Adipocyte (in vitro differentiated cells): ENCODE results near the gene HMCN1.

ENCODE experiments used
- DNase-seq: peaks from one replicate; pipeline ENCODE4 v3.0.0-alpha.2; 2015; ENCODE audit warnings: low read depth
- H3K27me3 ChIP-seq: replicated peaks from 2 replicates; pipeline ENCODE4 v1.7.0; 2013; ENCODE audit warnings: mild to moderate bottlenecking, low read length, moderate library complexity; ENCODE audit not compliant: control insufficient read depth, insufficient read depth
- H3K36me3 ChIP-seq: 2 replicates; pipeline ENCODE4 v1.7.0; 2013; ENCODE audit warnings: low read length, mild to moderate bottlenecking, moderate library complexity; ENCODE audit not compliant: control insufficient read depth, insufficient read depth, severe bottlenecking
- H3K4me1 ChIP-seq: 2 replicates; pipeline ENCODE4 v1.7.0; 2013; ENCODE audit warnings: mild to moderate bottlenecking, low read length, moderate library complexity; ENCODE audit not compliant: control insufficient read depth, insufficient read depth
- H3K4me3 ChIP-seq: 2 replicates; pipeline ENCODE4 v1.7.0; 2013; ENCODE audit warnings: mild to moderate bottlenecking, low read length, moderate library complexity
- H3K9ac ChIP-seq: 2 replicates; pipeline ENCODE4 v1.7.0; 2013; ENCODE audit warnings: mild to moderate bottlenecking, low read length, moderate library complexity
- H3K9me3 ChIP-seq: 2 replicates; pipeline ENCODE4 v1.7.0; 2013; ENCODE audit warnings: mild to moderate bottlenecking, low read length, moderate library complexity; ENCODE audit not compliant: control insufficient read depth

HMCN1 gene

GRCh38 chr1:185912504-185912903, 178.3 kb downstream of the HMCN1 start:
- Histone ChIP-seq H3K4me3 (no peak overlapping the region), H3K4me1 (no peaks in the 10 kb centered on the region), H3K36me3 (no peaks in the 10 kb centered on the region), H3K9me3 (no peaks in the 10 kb centered on the region), H3K9ac (no peak overlapping the region), H3K27me3 (no peaks in the 10 kb centered on the region)
- no peak for DNase-seq

DNA sequence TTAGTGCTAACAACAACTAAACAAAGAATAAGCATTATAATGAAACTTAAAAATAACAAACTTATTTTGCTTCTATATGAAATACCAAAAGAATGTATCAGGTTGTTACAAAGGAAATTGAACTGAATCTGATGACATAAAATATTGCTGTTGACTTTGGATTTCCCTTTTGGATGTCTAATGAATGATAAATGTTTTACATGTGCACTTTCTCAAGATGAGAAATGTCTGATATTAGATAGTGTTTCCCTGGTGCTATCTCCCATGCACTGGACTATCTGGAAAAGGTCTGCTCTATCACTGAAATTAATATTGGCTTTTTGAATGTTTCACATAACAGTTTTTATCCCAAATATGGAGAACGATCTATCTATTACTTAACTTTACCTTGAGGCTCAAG, 179.9 kb downstream of the HMCN1 start:
- Histone ChIP-seq H3K4me3 (no peak overlapping the region), H3K4me1 (no peaks in the 10 kb centered on the region), H3K9ac (no peak overlapping the region), H3K36me3 (no peaks in the 10 kb centered on the region), H3K9me3 (no peaks in the 10 kb centered on the region), H3K27me3 (no peaks in the 10 kb centered on the region)
- DNase-seq, result no peak

- Histone ChIP-seq H3K4me1 (no peaks in the 10 kb centered on the region), H3K9ac (no peak overlapping the region)
Observed at GRCh38 chr1:185916861-185917260, 182.7 kb downstream of the HMCN1 start.

DNA sequence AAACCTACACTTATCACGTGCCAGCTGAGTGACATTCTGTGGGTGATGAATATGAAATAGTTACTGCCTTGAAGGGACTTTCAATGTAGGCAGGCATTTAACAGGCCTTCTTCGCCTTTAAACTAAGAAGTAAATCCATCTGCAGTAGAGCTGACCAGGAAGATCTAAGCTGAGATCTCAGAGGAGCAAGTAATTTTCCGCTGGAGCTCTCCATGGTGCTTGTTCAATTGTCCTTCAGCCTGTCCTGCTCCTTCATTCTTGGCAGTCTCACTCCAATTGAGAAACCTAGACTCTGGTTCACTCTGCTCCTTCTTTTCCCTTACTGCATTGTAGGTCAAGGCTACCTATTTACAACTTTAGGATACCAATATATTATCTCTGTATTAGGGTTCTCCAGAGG, 183.5 kb downstream of the HMCN1 start:
- Histone ChIP-seq H3K4me3 (no peak overlapping the region), H3K4me1 (no peaks in the 10 kb centered on the region), H3K27me3 (no peaks in the 10 kb centered on the region), H3K36me3 (no peaks in the 10 kb centered on the region), H3K9ac (no peak overlapping the region), H3K9me3 (no peaks in the 10 kb centered on the region)
- DNase-seq, result peak; percentile 62

More at GRCh38 chr1:185916861-185917260, 182.7 kb downstream of the HMCN1 start:
- Histone ChIP-seq H3K36me3 (no peaks in the 10 kb centered on the region), H3K9me3 (no peaks in the 10 kb centered on the region), H3K4me3 (no peak overlapping the region), H3K27me3 (no peaks in the 10 kb centered on the region)
- DNase-seq, result no peak

DNA sequence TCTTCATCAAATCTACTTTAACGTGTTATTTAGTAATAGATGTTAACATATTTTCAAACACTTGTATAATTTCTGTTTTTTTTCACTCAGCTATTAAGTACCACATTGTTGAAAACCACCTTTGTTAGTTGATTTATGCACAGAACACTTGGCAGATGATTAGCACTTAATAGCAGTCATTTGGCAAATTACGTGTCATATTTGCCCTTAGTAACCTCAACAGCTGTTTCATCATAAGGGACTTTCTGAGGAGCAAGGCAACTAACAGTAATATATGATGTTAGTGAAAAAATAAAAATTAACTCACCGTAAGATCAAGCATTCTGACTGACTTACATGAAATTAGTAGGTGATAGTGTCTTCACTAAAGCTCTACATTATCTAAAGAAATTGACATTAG, 186.4 kb downstream of the HMCN1 start:
- no peak overlapping the region for H3K9ac ChIP-seq
- no peak for DNase-seq
- no peaks in the 10 kb centered on the region for H3K9me3 ChIP-seq
- H3K4me3 ChIP-seq, result no peak overlapping the region
- H3K4me1 ChIP-seq, result no peaks in the 10 kb centered on the region
- no peaks in the 10 kb centered on the region for H3K27me3 ChIP-seq
- H3K36me3 ChIP-seq, result no peaks in the 10 kb centered on the region

GRCh38 chr1:185921636-185922035, 187.4 kb downstream of the HMCN1 start:
- H3K4me3 ChIP-seq, result no peak overlapping the region
- H3K36me3 ChIP-seq, result no peaks in the 10 kb centered on the region
- DNase-seq, result no peak
- H3K4me1 ChIP-seq, result peaks cover 4% of the 10 kb centered on the region
- no peak overlapping the region for H3K9ac ChIP-seq
- no peaks in the 10 kb centered on the region for H3K27me3 ChIP-seq
- H3K9me3 ChIP-seq, result no peaks in the 10 kb centered on the region

DNA sequence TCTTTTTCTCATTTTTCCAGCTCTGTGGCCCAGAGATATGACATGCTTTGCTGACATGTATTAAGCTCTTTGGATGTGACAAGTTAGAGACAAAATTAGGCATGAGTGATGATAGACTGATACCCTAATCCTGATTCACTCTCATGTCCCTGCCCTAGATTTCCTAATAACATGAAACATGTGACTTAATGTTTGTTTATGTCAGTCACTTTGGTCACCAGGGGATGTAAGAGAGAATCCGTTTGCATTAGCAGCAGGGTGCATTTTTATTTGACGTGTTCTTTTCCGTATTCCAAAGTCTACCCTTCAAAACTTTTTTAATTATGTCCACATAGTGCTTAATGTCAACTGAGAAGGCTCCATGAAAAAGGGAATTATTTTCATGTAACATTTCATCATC, 192.4 kb downstream of the HMCN1 start:
- H3K27me3 ChIP-seq, result no peaks in the 10 kb centered on the region
- peaks cover 24% of the 10 kb centered on the region for H3K4me1 ChIP-seq
- H3K9ac ChIP-seq, result no peak overlapping the region
- DNase-seq, result peak; percentile 33
- no peaks in the 10 kb centered on the region for H3K9me3 ChIP-seq
- peak overlapping the region; percentile 6 for H3K4me3 ChIP-seq
- H3K36me3 ChIP-seq, result no peaks in the 10 kb centered on the region

- H3K9ac ChIP-seq, result no peak overlapping the region
- H3K9me3 ChIP-seq, result no peaks in the 10 kb centered on the region
- H3K36me3 ChIP-seq, result no peaks in the 10 kb centered on the region
- no peaks in the 10 kb centered on the region for H3K27me3 ChIP-seq
- H3K4me3 ChIP-seq, result no peak overlapping the region
- H3K4me1 ChIP-seq, result peaks cover 31% of the 10 kb centered on the region
- DNase-seq, result peak; percentile 76
Observed at GRCh38 chr1:185929776-185930175, 195.6 kb downstream of the HMCN1 start.

- Histone ChIP-seq H3K27me3 (no peaks in the 10 kb centered on the region), H3K36me3 (no peaks in the 10 kb centered on the region), H3K4me1 (peaks cover 34% of the 10 kb centered on the region), H3K9me3 (no peaks in the 10 kb centered on the region), H3K4me3 (no peak overlapping the region), H3K9ac (no peak overlapping the region)
- no peak for DNase-seq
Observed at GRCh38 chr1:185931438-185931837, 197.2 kb downstream of the HMCN1 start.

- no peak for DNase-seq
- no peak overlapping the region for H3K4me3 ChIP-seq
- H3K4me1 ChIP-seq, result peaks cover 26% of the 10 kb centered on the region
Observed at GRCh38 chr1:185933580-185933979, 199.4 kb downstream of the HMCN1 start.

GRCh38 chr1:185934476-185935189, 200.4 kb downstream of the HMCN1 start:
- peak; percentile 77 for DNase-seq
- Histone ChIP-seq H3K4me1 (peaks cover 21% of the 10 kb centered on the region), H3K4me3 (peak overlapping the region; percentile 81), H3K27me3 (no peaks in the 10 kb centered on the region), H3K36me3 (no peaks in the 10 kb centered on the region), H3K9me3 (peaks cover 5% of the 10 kb centered on the region), H3K9ac (peak overlapping the region; percentile 79)

More at GRCh38 chr1:185933580-185933979, 199.4 kb downstream of the HMCN1 start:
- no peaks in the 10 kb centered on the region for H3K27me3 ChIP-seq
- no peaks in the 10 kb centered on the region for H3K36me3 ChIP-seq
- peaks cover 5% of the 10 kb centered on the region for H3K9me3 ChIP-seq
- no peak overlapping the region for H3K9ac ChIP-seq

GRCh38 chr1:185935360-185935759, 201.2 kb downstream of the HMCN1 start:
- H3K9ac ChIP-seq, result no peak overlapping the region
- no peak for DNase-seq
- H3K4me3 ChIP-seq, result no peak overlapping the region
- H3K9me3 ChIP-seq, result peaks cover 5% of the 10 kb centered on the region
- H3K36me3 ChIP-seq, result no peaks in the 10 kb centered on the region
- H3K4me1 ChIP-seq, result peaks cover 15% of the 10 kb centered on the region
- H3K27me3 ChIP-seq, result no peaks in the 10 kb centered on the region
